ENCODE data around the gene SMOC1. TPM values are rescaled to one million over a fixed set of nuclear protein-coding genes. Genes with fewer than 3 reads are reported as not detected.
A peak's percentile ranks its signal among the peaks of the same experiment; 100 is the strongest.

Gene SMOC1
- total and polyA plus RNA-seq, 9 donors: 2.1 to 5.9 (median 4.5) TPM

DNA sequence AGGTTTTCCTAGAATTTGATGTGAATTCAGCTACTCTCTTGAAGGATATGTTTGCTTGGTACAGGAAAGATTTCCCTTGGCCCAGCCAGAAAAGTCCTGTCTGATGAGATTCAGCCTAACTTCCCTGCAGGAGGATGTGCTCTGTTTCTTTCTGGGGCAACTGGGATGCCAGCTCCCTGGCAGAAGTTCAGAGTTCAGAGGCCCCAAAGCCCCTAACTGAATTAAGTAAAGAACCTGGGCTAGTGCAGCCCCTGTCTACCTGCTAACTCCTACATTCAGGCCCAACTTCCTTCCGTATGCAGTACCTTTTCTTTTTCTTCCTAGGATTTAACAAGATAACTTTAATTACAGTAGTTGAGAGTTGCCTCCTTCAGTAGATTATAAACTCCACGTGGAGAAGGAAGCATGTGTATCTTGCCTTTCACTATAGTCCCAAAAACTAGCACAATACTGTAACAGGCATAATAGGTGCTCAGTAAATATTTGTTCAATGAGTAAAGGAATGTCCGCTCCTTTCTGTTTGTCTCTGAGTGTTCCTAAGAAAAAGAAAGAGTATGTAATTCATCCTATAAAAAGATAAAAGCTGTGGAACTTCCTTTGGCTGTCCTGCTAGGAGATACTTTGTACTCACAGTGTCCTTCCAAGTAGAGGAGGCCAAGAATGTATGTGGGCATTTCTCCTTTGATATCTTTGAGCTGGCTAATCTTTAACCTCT lies 168.5 kb downstream of the SMOC1 start:
- no peaks in the 10 kb centered on the region for H3K4me1 ChIP-seq (ENCODE audit: control insufficient read depth, insufficient read depth, low read length)
- H3K36me3 ChIP-seq (ENCODE audit: control insufficient read depth, insufficient read depth, low read length): no peaks in the 10 kb centered on the region
- H3K4me3 ChIP-seq (ENCODE audit: low read length): no peak overlapping the region
- H3K27ac ChIP-seq (ENCODE audit: low read length): no peak overlapping the region
- H3K27me3 ChIP-seq (ENCODE audit: control insufficient read depth, insufficient read depth, low read length): no peaks in the 10 kb centered on the region
- DNase-seq: no peak
- WGBS (ENCODE audit: insufficient coverage): no CpG with 5 or more reads among the region's 3 CpGs
- no peaks in the 10 kb centered on the region for H3K9me3 ChIP-seq (replicated peaks; ENCODE audit: control insufficient read depth, low read depth, low read length)

- DNase-seq: no peak
- H3K27me3 ChIP-seq (ENCODE audit: control insufficient read depth, insufficient read depth, low read length): no peaks in the 10 kb centered on the region
Measured at GRCh38 chr14:70048313-70048654, 169.1 kb downstream of the SMOC1 start.

GRCh38 chr14:70049605-70050004 lies 170.4 kb downstream of the SMOC1 start:
- Histone ChIP-seq H3K4me1 (ENCODE audit: control insufficient read depth, insufficient read depth, low read length) (no peaks in the 10 kb centered on the region), H3K9me3 (replicated peaks; ENCODE audit: control insufficient read depth, low read depth, low read length) (no peaks in the 10 kb centered on the region), H3K27ac (ENCODE audit: low read length) (no peak overlapping the region), H3K4me3 (ENCODE audit: low read length) (no peak overlapping the region), H3K36me3 (ENCODE audit: control insufficient read depth, insufficient read depth, low read length) (no peaks in the 10 kb centered on the region), H3K27me3 (ENCODE audit: control insufficient read depth, insufficient read depth, low read length) (no peaks in the 10 kb centered on the region)
- 60% methylated on average over 3 of the region's 3 CpGs for WGBS (ENCODE audit: insufficient coverage)
- no peak for DNase-seq

More at GRCh38 chr14:70048313-70048654, 169.1 kb downstream of the SMOC1 start:
- no peaks in the 10 kb centered on the region for H3K4me1 ChIP-seq (ENCODE audit: control insufficient read depth, insufficient read depth, low read length)
- H3K4me3 ChIP-seq (ENCODE audit: low read length): no peak overlapping the region
- H3K27ac ChIP-seq (ENCODE audit: low read length): no peak overlapping the region
- H3K36me3 ChIP-seq (ENCODE audit: control insufficient read depth, insufficient read depth, low read length): no peaks in the 10 kb centered on the region
- no CpG with 5 or more reads among the region's 1 CpG for WGBS (ENCODE audit: insufficient coverage)
- no peaks in the 10 kb centered on the region for H3K9me3 ChIP-seq (replicated peaks; ENCODE audit: control insufficient read depth, low read depth, low read length)

GRCh38 chr14:70050136-70050535 lies 170.9 kb downstream of the SMOC1 start:
- WGBS (ENCODE audit: insufficient coverage): 38% methylated on average over 1 of the region's 4 CpGs
- H3K27me3 ChIP-seq (ENCODE audit: control insufficient read depth, insufficient read depth, low read length): no peaks in the 10 kb centered on the region
- H3K9me3 ChIP-seq (replicated peaks; ENCODE audit: control insufficient read depth, low read depth, low read length): no peaks in the 10 kb centered on the region

DNA sequence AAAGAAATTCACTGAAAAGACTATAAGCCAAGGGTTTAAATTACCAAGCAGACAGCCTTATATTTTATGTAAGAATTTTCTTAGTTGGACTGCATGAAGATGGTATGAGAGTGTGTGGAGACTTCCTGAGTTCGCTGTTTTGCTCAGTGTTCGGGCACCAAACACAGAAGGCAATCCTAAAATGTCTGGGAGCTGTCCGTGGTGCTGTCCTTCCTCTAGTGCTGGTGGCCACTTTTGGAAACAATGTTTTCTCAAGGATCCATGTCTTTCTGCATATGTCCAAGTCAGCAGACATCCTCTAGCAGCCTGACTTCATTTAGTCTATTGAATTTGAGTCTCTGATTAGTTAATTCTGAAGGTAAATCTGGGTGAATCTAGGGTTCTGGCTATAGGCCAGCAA lies 173.8 kb downstream of the SMOC1 start:
- WGBS (ENCODE audit: insufficient coverage): no CpG with 5 or more reads among the region's 3 CpGs
- Histone ChIP-seq H3K27me3 (ENCODE audit: control insufficient read depth, insufficient read depth, low read length) (no peaks in the 10 kb centered on the region), H3K4me3 (ENCODE audit: low read length) (no peak overlapping the region), H3K27ac (ENCODE audit: low read length) (no peak overlapping the region), H3K4me1 (ENCODE audit: control insufficient read depth, insufficient read depth, low read length) (no peaks in the 10 kb centered on the region), H3K9me3 (replicated peaks; ENCODE audit: control insufficient read depth, low read depth, low read length) (no peaks in the 10 kb centered on the region), H3K36me3 (ENCODE audit: control insufficient read depth, insufficient read depth, low read length) (no peaks in the 10 kb centered on the region)
- peak; percentile 57 for DNase-seq

More at GRCh38 chr14:70050136-70050535, 170.9 kb downstream of the SMOC1 start:
- H3K27ac ChIP-seq (ENCODE audit: low read length): no peak overlapping the region
- DNase-seq: no peak
- no peaks in the 10 kb centered on the region for H3K4me1 ChIP-seq (ENCODE audit: control insufficient read depth, insufficient read depth, low read length)
- H3K4me3 ChIP-seq (ENCODE audit: low read length): no peak overlapping the region
- H3K36me3 ChIP-seq (ENCODE audit: control insufficient read depth, insufficient read depth, low read length): no peaks in the 10 kb centered on the region

DNA sequence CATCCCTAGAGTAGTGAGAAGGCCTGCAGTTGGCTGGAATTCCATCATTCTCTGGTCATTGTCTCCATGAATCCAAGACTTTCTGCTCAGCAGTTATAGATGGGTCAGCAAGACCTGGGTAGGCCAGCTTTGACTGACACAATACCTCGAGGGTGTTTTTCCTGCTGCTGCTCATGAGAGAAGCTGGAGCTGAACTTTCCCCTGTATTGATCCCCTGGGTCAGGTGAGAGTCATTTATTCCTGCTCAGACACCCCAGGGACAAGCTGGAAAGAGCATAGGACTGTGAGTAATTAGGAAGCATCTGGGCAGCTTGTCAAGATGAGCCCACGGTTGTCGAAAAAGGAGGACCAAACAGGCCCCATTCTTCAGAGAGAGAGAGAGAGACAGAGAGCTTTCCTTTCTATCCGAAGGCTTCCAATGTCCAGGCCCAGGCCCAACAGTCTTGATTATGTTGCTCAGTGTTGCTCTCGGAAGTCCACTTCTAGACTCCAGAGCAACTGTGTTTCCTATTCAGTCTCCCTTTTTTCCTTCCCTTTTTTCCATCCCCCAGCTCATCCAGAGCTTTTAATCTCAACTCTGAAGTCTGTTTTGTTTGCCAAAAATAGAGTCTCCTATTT lies 178.4 kb downstream of the SMOC1 start:
- H3K9me3 ChIP-seq (replicated peaks; ENCODE audit: control insufficient read depth, low read depth, low read length): no peaks in the 10 kb centered on the region
- no peaks in the 10 kb centered on the region for H3K4me1 ChIP-seq (ENCODE audit: control insufficient read depth, insufficient read depth, low read length)
- WGBS (ENCODE audit: insufficient coverage): 81% methylated on average over 5 of the region's 5 CpGs
- H3K27me3 ChIP-seq (ENCODE audit: control insufficient read depth, insufficient read depth, low read length): no peaks in the 10 kb centered on the region
- DNase-seq: no peak
- H3K36me3 ChIP-seq (ENCODE audit: control insufficient read depth, insufficient read depth, low read length): no peaks in the 10 kb centered on the region
- H3K27ac ChIP-seq (ENCODE audit: low read length): no peak overlapping the region
- no peak overlapping the region for H3K4me3 ChIP-seq (ENCODE audit: low read length)

DNA sequence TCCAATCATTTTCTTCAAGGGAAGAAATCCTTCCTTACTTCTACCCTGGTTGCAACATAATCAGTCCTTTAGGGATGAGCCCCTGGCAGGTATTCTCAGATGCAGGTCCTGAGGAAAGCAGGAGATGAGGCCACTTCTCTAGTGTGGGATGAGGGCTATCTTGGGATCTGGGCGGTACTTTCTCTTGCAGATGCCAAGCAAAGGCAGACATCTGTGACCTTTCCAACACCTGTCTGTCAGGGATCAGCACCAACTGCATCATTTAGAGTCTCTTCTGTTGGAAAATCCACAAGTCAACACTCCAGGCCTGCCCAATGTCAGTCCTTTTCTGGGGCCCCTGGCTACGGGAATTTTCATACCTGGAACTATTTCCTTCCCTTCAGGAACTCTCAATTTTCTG lies 180.3 kb downstream of the SMOC1 start:
- no peaks in the 10 kb centered on the region for H3K36me3 ChIP-seq (ENCODE audit: control insufficient read depth, insufficient read depth, low read length)
- 100% methylated on average over 1 of the region's 2 CpGs for WGBS (ENCODE audit: insufficient coverage)
- H3K4me3 ChIP-seq (ENCODE audit: low read length): no peak overlapping the region
- peaks cover 2% of the 10 kb centered on the region for H3K27me3 ChIP-seq (ENCODE audit: control insufficient read depth, insufficient read depth, low read length)
- H3K27ac ChIP-seq (ENCODE audit: low read length): no peak overlapping the region
- H3K4me1 ChIP-seq (ENCODE audit: control insufficient read depth, insufficient read depth, low read length): no peaks in the 10 kb centered on the region
- no peak for DNase-seq
- H3K9me3 ChIP-seq (replicated peaks; ENCODE audit: control insufficient read depth, low read depth, low read length): no peaks in the 10 kb centered on the region

DNA sequence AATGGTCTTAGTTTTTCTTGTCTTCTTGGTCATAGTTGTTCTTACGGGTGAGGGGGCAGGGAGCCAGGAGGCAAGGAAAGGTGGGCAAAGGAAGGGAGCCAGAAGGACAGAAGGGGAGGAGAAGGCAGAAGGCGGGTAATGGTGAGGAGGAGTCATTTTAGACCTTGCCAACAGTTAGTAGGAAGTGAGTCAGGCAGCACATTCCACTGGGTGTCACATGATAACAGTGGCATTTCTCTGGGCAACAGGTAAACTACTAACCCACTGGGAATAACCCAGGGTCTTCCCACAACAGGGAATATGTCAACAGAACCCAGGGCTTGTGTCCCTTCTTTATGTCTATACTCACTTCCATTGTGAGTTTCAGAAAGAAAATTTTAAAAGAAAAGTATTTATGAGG lies 181.9 kb downstream of the SMOC1 start:
- no peak for DNase-seq
- H3K4me1 ChIP-seq (ENCODE audit: control insufficient read depth, insufficient read depth, low read length): no peaks in the 10 kb centered on the region
- no peak overlapping the region for H3K4me3 ChIP-seq (ENCODE audit: low read length)
- 93% methylated on average over 2 of the region's 2 CpGs for WGBS (ENCODE audit: insufficient coverage)
- no peaks in the 10 kb centered on the region for H3K9me3 ChIP-seq (replicated peaks; ENCODE audit: control insufficient read depth, low read depth, low read length)
- no peak overlapping the region for H3K27ac ChIP-seq (ENCODE audit: low read length)
- peaks cover 6% of the 10 kb centered on the region for H3K27me3 ChIP-seq (ENCODE audit: control insufficient read depth, insufficient read depth, low read length)
- no peaks in the 10 kb centered on the region for H3K36me3 ChIP-seq (ENCODE audit: control insufficient read depth, insufficient read depth, low read length)

DNA sequence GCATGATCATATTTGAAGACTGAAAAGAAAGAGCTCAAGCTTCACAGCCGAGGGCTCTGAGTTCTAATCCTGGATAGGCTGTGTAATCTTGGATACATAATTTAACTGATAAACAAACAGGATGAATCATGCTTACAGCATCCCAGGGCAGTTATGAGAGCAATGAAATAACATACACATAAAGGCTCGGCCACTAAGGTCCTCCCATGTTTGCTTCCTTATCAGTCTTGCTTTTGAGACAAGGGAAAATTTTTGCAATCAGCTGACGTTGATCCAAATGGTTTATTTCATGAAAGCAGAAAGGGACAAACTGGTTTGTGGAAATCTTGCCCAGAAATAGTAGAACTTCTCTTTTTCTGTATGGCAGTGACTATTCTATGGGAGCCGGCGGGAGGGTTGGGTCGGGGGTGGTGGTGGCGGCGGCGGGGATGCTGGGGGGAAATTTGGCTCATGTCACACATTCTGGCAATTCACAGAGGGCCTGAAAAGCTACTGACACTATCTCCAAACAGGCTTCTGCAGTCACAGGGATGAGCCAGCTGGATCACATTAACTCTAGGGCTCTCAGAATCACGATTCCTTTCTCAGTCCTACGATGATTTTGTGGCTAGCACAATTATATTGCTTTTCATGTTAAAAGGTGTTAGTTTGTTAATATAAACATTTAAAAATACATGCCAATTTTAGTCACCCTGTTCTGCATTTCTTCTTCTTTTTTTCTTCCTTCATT lies 185.1 kb downstream of the SMOC1 start:
- Histone ChIP-seq H3K27ac (ENCODE audit: low read length) (no peak overlapping the region), H3K4me3 (ENCODE audit: low read length) (no peak overlapping the region), H3K36me3 (ENCODE audit: control insufficient read depth, insufficient read depth, low read length) (no peaks in the 10 kb centered on the region), H3K9me3 (replicated peaks; ENCODE audit: control insufficient read depth, low read depth, low read length) (no peaks in the 10 kb centered on the region), H3K4me1 (ENCODE audit: control insufficient read depth, insufficient read depth, low read length) (no peaks in the 10 kb centered on the region), H3K27me3 (ENCODE audit: control insufficient read depth, insufficient read depth, low read length) (peaks cover 6% of the 10 kb centered on the region)
- DNase-seq: no peak
- WGBS (ENCODE audit: insufficient coverage): no CpG with 5 or more reads among the region's 11 CpGs

DNA sequence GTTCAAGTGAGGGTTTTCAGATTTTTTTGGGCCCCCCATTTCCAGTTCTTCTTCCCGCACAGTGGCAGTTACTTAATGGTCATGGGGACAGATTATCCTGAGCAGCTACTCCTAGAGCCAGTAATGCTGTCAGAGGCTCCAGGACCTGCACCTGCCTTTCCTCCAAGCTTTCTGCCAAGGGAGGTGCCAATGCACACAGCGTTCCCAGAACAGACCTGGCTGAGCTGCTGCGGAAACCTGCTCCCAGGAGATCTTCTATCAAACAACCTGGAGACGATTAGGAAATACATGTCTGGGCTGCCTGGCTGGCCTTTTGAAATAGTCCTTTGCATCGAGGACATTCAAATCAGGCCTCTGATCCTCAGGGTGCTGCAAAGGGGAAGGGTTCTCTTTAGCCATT lies 188.6 kb downstream of the SMOC1 start:
- Histone ChIP-seq H3K36me3 (ENCODE audit: control insufficient read depth, insufficient read depth, low read length) (no peaks in the 10 kb centered on the region), H3K27me3 (ENCODE audit: control insufficient read depth, insufficient read depth, low read length) (peaks cover 6% of the 10 kb centered on the region), H3K27ac (ENCODE audit: low read length) (no peak overlapping the region), H3K9me3 (replicated peaks; ENCODE audit: control insufficient read depth, low read depth, low read length) (no peaks in the 10 kb centered on the region), H3K4me1 (ENCODE audit: control insufficient read depth, insufficient read depth, low read length) (no peaks in the 10 kb centered on the region), H3K4me3 (ENCODE audit: low read length) (no peak overlapping the region)
- WGBS (ENCODE audit: insufficient coverage): 73% methylated on average over 5 of the region's 5 CpGs
- no peak for DNase-seq

All from muscle of leg (tissue), 11 donors.